BLaER1 treated with 17β-estradiol and CSF1 and Interleukin-3, amounts not matched to agents 10 nM and 100 nM (cell line): Measurements from ENCODE around the gene MST1.

ENCODE experiments used
- H3K27ac ChIP-seq, 11 experiments: shearing (Covaris generic); formaldehyde crosslinking; 2 replicates each; pipeline ENCODE4 v1.8.1; 2022
- H3K27me3 ChIP-seq, 11 experiments: shearing (Covaris generic); formaldehyde crosslinking; 2 replicates each; pipeline ENCODE4 v1.8.1; 2022
- H3K36me3 ChIP-seq, 11 experiments: shearing (Covaris generic); formaldehyde crosslinking; 2 replicates each; pipeline ENCODE4 v1.8.1; 2022
- H3K4me1 ChIP-seq, 10 experiments: shearing (Covaris generic); formaldehyde crosslinking; 2 replicates each; pipeline ENCODE4 v1.8.1; 2022
- H3K4me2 ChIP-seq, 11 experiments: shearing (Covaris generic); formaldehyde crosslinking; 2 replicates each; pipeline ENCODE4 v1.8.1; 2022
- H3K4me3 ChIP-seq, 10 experiments: shearing (Covaris generic); formaldehyde crosslinking; 2 replicates each; pipeline ENCODE4 v1.8.1; 2022
- H3K9ac ChIP-seq, 11 experiments: shearing (Covaris generic); formaldehyde crosslinking; 2 replicates each; pipeline ENCODE4 v1.8.1; 2022
- H3K9me3 ChIP-seq, 11 experiments: shearing (Covaris generic); formaldehyde crosslinking; replicated peaks in 1 of 11; 2 replicates each; pipeline ENCODE4 v1.8.1; 2022
- H4K20me1 ChIP-seq, 11 experiments: shearing (Covaris generic); formaldehyde crosslinking; 2 replicates each; pipeline ENCODE4 v1.8.1; 2022
- Cebpa-rat ChIP-seq, 11 experiments: shearing (Covaris generic); IDR thresholded peaks; 2 replicates each; pipeline ENCODE4 v1.8.1; 2022

Gene MST1

GRCh38 chr3:49636883-49637609 is 52.2 kb downstream of the MST1 start:
- H4K20me1 ChIP-seq: no peaks in the 10 kb centered on the region; a peak in 1 of 22 replicates
- peaks cover 4 to 9% (median 8%) of the 10 kb centered on the region in 11 experiments; a peak in 21 of 22 replicates for H3K9me3 ChIP-seq
- no peaks in the 10 kb centered on the region for H3K36me3 ChIP-seq
- H3K9ac ChIP-seq: no peak overlapping the region
- H3K4me1 ChIP-seq: peaks cover 7 to 26% (median 11%) of the 10 kb centered on the region in 10 experiments
- no peak for TF ChIP-seq Cebpa-rat (IDR thresholded peaks at IDR 0.05)
- peak overlapping the region in 4 of 11 experiments; percentile 7 to 44 (median 40); a peak in 4 of 22 replicates for H3K4me2 ChIP-seq
- H3K27ac ChIP-seq: no peak overlapping the region
- no peaks in the 10 kb centered on the region for H3K27me3 ChIP-seq
- H3K4me3 ChIP-seq: no peak overlapping the region

- no peak for TF ChIP-seq Cebpa-rat (IDR thresholded peaks at IDR 0.05)
- no peaks in the 10 kb centered on the region for H4K20me1 ChIP-seq
- no peak overlapping the region for H3K4me2 ChIP-seq
Measured at GRCh38 chr3:49634736-49635135, 54.5 kb downstream of the MST1 start.

More at GRCh38 chr3:49634736-49635135, 54.5 kb downstream of the MST1 start:
- peaks cover 13 to 23% (median 19%) of the 10 kb centered on the region in 11 experiments for H3K9me3 ChIP-seq
- no peak overlapping the region for H3K27ac ChIP-seq
- H3K36me3 ChIP-seq: no peaks in the 10 kb centered on the region
- H3K9ac ChIP-seq: no peak overlapping the region
- H3K4me3 ChIP-seq: no peak overlapping the region
- H3K27me3 ChIP-seq: no peaks in the 10 kb centered on the region
- peaks cover 7 to 26% (median 11%) of the 10 kb centered on the region in 10 experiments for H3K4me1 ChIP-seq
